NCI-H748 (cell line): ENCODE results near the gene PRKCE.

Experiments
- DNase-seq: peaks from one replicate; lab custom pipeline; 2025; ENCODE audit not compliant: unreplicated experiment; lab: John Stamatoyannopoulos, UW

Gene PRKCE

GRCh38 chr2:46125798-46126197 lies 474.3 kb downstream of the PRKCE start:
- no peak for DNase-seq

GRCh38 chr2:46126571-46126970 lies 475.1 kb downstream of the PRKCE start:
- no peak for DNase-seq

DNA sequence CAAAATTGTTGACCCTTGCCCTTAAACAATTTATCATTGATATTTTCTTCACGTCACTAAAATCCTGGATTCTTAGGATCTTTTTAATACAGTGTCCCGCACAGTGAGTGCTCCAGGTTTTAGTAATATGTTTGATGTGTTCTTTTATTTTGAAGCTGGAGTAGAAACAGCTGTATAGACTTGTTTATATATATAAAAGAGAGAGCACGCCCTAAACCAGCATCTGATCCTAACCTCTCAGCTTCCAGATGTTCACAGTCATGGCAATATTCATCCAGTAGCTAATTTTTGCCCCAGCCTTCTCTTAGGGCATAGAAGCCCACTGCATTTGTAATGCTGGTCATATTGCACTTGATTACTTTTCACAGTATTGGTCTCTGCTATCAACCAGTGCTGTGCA lies 475.7 kb downstream of the PRKCE start:
- DNase-seq, result no peak

DNA sequence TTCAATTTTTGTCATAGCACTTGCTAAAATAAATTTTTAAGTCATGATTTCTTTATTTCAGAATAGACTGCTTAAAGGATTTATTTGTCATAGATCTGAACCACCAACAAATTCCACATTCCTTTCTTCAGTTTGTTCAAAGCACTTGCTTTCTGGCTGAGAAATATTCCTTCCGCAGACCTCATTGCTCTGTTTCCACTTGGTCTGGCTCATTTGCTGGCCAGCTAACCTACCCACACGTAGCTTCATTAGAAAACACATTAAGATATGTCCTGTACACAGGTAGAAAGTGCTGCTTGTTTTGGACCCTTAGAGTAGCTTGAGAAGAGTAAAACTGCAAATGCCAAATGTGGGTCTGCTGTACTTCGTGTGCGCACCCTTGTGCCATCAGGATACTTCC lies 479.0 kb downstream of the PRKCE start:
- no peak for DNase-seq

- no peak for DNase-seq
Observed at GRCh38 chr2:46132996-46133395, 481.5 kb downstream of the PRKCE start.

GRCh38 chr2:46134531-46135227 lies 483.2 kb downstream of the PRKCE start:
- DNase-seq, result no peak

DNA sequence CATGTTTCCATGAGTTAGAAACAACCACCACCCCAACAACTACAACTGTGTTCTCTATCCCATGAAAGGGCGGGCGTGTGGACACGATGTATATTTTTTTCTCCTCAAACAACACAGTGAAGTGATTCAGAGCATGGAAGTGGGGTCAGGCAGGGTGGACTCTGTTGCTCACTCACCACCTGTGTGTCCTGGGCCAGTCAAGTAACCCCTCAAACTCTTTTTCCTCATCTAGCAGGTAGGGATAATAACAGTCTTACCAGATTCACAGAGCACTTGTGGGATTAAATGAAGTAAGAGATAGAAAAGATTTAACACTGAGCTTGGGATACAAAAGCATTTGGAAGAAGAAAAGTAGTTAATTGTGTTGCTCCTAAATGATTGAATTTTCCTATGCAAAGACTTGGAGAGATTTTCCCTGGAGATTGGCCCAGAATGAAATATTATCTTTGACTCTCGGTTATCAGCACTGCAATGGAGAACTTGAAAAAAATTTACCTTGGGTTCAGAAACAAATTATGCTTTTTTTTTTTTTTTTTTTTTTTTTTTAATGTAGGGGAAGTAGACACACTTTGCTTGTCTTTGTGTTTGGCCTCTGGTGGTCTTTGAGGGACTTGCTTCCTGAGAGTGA lies 483.9 kb downstream of the PRKCE start:
- DNase-seq, result no peak

DNA sequence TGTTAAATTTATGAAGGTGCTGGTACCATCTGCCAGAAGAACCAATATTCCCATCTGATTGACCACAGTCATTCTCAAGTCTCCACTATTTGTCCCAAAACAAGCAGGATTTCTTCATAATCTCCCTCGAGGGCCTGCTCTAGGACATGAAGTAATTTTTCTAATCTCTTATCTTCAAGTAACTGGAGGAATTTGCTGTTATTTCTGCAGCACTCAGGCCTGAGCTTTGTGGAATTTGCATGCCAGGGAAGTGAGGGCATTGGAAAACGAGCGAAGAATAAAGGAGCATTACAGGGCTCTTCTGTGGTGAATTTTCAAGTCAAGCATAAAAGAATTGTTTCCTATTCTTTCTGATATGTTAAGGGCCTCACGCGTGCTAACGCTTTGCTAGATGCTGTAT lies 484.5 kb downstream of the PRKCE start:
- DNase-seq, result no peak

DNA sequence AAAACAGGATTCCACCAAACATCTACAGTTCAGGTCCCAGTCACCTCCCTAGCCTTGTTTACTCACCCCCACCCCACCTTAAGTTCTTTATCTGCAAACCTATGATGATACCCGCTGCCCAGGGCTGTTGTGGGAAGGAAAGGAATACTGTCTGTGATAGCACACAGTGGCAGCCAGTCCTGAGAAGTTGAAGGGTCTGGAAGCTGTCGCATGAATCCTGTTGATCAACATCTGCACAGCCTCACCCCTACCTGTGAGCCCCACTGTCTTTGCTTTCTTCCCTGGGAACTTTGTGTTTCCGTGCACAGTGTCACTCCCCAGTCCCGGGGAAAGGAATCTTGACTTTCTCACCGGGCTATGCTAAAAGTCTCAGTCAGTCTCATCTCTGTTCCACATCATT lies 485.0 kb downstream of the PRKCE start:
- no peak for DNase-seq

DNA sequence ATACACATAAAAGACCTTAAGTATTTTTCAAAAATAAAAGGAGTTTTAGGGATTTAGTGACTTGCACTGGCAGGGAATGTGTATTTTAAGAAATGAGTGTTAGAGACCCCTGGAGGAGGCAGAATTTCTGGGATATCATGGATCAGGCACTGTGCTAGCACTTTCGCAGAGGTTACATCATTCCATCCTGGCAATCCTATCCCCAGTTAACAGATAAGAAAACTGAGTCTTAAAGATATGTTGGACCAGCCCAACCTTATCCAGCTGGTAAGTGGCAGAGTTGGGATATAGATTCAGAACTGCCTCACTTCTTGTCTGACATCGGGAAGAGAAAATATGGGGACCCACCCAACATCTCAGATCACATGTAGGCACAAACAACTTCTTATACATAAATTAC lies 485.5 kb downstream of the PRKCE start:
- no peak for DNase-seq

DNA sequence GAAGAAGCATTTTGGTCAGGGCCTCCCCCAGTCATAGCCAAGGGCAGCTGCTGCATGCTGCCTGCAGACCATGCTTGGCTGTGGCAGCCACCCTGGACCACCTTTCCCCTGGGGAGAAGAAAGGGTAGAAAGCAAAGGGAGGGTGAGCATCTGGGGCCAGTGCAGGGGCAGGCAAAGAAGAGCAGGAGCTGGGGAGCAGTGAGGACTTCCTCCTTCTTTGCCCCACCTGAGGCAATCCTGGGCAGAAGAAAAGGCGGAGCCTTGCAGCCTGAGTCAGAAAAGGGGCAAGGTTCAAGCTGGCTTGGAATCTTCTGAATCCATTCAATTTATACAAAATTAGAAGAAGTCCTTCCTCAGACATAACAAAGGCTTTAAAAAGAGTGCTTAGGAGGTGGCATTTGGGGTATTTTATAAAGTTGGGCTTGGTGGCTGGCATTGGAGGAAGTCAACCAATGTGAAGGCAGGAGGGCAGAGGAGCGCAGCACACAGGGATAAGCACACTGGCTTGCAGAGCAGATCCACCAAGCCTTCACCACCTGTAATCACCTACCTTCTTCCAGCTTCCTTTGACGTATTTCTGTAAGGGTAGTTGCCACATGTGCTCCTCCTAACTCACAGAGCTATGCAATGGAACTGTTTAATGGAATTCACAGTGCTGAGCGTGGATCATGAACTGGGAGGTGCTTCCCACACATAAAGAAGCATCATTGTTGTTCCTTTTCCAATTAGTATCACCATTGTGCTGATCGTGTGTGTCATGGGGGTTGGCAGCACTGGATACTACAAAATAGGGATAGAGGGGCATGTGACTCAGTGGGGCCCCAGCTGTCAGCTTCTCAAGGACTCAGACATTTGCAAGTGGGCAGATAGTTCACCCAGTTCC lies 491.3 kb downstream of the PRKCE start:
- DNase-seq, result no peak

GRCh38 chr2:46143429-46144132 lies 492.1 kb downstream of the PRKCE start:
- no peak for DNase-seq

DNA sequence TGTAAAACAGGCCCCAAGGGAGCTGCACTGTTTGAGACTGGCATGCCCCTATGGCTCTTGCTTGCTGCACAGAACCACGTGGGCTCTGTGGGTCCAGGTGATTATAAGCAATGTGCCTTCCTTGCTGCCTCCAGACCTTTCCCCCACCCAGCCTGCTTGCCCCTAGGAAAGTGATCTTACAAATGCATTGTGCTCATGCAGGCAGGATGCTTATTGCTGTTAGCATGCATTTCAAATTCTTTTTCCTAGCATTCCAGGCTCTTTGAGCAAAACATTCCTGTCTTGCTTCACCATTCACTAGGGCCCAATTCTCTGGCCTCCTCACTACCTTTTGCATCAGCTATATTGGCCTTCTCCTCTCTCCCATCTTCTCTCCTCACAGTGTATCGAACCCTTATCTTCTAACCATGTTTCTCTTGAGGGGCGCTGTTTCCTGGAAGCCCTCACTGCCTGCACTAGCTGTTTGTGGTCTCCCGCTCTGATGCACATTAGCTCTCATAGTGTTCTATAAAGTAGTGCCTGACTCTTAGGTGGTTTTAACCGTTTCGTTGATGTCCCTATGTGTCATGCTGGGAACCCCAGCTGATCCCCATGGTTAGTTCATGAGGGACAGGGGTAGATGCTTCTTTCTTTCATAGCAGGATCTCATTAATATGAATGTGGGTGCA lies 492.8 kb downstream of the PRKCE start:
- DNase-seq, result no peak

DNA sequence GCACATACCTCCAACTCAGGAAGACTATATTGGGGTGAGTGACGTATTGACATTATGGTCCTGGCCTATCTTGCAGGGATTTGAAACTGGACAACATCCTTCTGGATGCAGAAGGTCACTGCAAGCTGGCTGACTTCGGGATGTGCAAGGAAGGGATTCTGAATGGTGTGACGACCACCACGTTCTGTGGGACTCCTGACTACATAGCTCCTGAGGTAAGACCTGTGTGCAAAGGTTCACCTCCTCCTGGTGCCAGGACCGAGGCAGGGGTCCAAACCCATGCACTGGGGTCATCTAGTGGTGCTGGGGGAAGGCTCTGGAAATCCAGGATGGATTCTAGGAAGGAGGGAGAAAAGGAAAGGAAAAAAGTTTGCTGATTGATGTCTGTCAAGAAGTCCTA lies 493.5 kb downstream of the PRKCE start:
- no peak for DNase-seq

DNA sequence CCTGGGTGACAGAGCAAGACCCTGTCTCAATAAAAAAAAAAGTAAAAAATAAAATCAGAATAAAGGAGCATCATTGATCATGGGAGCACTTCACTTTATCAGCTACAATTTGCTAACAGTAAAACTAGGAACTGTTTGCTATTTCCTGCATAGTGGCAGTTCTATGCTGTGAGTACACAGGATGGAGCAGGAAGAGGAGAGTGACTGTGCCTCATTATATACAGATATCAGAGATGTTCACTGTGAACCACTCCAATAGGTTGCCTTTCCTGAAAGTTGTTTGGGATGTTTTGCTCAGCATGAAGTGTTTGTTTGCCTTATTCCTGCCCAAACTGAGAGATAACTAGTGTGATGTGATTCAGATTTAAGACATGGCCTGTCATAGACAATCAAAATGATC lies 494.4 kb downstream of the PRKCE start:
- no peak for DNase-seq

DNA sequence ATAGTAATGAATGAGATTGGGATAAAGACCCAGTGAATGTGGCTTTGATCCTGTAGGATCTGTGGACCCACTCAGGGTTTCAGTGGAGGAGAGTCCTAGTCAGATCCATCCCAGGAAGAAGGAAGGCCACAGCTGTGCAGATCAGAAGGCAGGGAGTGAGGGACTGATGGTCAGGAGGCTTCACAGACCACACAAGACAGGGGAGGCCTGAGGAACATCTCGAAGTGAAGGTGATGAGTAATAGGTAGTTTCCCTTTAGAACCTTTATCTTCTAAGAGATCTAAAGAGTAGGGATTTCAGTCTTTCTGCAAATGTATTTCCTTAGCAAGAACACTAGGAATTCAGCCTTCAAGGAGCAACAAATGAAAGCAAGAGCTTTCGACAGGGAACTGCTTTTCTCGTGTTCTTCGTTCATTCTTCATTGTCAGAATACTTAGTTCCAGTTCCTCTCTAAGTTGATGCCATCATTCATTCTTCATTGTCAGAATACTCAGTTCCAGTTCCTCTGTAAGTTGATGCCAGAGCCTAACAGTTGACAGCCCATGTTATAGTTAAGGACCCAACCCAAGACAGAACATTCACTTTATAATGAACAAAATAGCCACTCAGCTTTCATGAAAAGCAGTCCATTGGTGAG lies 495.5 kb downstream of the PRKCE start:
- no peak for DNase-seq

DNA sequence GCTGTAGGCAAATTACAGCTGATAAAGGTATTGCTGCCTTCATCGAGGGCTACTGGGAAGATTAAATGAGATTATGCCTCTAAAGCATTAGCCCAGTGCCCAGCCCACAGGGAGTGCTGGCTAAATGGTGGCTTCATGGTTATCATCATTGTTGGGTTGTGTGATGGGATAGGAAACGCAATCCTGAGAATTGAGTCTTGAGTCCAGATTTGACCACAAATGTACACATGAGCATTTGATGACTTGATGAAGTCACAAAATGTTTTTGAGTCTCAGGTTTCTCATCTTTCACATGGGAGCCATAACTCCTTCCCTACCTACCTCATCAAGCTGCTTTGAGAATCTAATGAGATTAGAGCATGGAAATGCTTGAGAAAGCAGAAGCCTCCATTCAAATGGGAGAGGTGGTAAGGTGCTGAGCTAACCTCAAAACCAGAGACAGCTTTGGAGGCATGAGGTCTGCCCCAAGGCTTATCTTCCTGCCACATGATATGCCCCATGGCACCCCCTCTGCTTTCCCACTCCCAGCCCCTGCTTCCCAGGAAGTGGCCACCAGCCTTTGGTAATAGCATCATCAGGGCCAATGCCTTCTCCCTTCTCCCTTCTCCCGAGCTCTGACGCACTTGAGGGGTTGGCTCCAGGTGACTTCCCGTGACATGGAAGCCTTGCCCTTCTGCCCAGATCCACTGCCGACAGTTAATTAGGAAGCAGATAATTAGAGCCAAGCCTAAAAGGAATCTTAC lies 496.3 kb downstream of the PRKCE start:
- DNase-seq, result no peak

- no peak for DNase-seq
Observed at GRCh38 chr2:46148369-46148736, 496.9 kb downstream of the PRKCE start.

- no peak for DNase-seq
Observed at GRCh38 chr2:46150445-46150955, 499.0 kb downstream of the PRKCE start.

GRCh38 chr2:46151577-46151976 lies 500.1 kb downstream of the PRKCE start:
- no peak for DNase-seq
